Left cardiac atrium (tissue), 4 donors: ENCODE measurements around the gene CHKA. TPM values are rescaled to one million over a fixed set of nuclear protein-coding genes. Genes with fewer than 3 reads are reported as not detected.
A peak's percentile ranks its signal among the peaks of the same experiment; 100 is the strongest.

Source experiments
- ATAC-seq, 2 donors: fragments of 200-7000 bp; cut with Tn5 transposase; one replicate each; pipeline ENCODE4 v1.9.1; 2020; ENCODE audit warnings: mild to moderate bottlenecking in 2 of 2, moderate library complexity in 2 of 2
- DNase-seq: peaks from one replicate; pipeline ENCODE4 v3.0.0-alpha.2; 2020
- intact Hi-C, 2 donors: fragments of 100-400 bp; cut with DNase I; formaldehyde crosslinking; loops; one replicate each; pipeline versions ENCODE4 v1.14.1 to v1.15.1; 2022 to 2023
- total RNA-seq, 2 donors: library from RNA; stranded (reverse); fragmentation: NEBNext Ultra II Directional; extraction: Animal tissue kit (Norgen Biotek cat#: 25700); gene quantifications; one replicate each; pipeline ENCODE4 v1.2.1, GENCODE V29; 2021
- donor health status: DM: no; HTN: yes; CAD: no.
- donor health status: DM: no; HTN: yes; CAD: no; lungs with severe emphysema.
- donor health status: DM: yes; HTN: yes; CAD: no.
- donor health status: Dilated cardiomyopathy.

Gene CHKA
- total RNA-seq, 2 donors from 2014 or later = 7.8 to 11.8 TPM

DNA sequence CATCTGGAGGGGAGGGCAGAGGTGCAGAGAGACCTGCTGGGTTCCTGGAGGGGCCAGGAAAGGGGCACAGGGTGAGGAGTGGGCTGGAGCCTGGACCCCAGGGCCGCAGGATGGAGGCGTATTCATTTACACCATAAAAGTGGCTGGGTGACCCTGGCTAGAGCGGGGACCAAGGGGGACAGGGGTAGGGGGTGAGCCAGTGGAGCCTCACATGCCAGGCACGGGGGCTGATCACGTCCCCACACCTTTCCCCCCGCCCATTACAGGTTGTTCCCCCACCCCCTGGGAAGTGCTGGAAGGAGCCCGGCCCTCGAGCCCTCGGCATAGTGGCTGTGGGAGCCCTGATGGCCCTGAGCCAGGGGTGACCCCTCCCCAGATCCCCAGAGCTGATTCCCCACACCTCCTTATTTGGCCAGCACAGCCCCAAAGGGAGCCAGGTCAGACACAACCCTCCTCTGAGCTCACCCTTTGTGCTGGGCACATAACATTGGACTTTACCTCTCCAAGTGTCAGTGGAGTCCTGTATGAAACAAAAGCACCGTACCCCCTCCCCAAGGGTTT, 81.6 kb downstream of the CHKA start:
- DNase-seq = no peak
- no peak for ATAC-seq
- intact Hi-C loops = loop anchor here in 1 of 2 donors (10.0 kb wide), 2 partner anchors 85 to 165 kb away; partner anchors contain the start of gene CHKA

DNA sequence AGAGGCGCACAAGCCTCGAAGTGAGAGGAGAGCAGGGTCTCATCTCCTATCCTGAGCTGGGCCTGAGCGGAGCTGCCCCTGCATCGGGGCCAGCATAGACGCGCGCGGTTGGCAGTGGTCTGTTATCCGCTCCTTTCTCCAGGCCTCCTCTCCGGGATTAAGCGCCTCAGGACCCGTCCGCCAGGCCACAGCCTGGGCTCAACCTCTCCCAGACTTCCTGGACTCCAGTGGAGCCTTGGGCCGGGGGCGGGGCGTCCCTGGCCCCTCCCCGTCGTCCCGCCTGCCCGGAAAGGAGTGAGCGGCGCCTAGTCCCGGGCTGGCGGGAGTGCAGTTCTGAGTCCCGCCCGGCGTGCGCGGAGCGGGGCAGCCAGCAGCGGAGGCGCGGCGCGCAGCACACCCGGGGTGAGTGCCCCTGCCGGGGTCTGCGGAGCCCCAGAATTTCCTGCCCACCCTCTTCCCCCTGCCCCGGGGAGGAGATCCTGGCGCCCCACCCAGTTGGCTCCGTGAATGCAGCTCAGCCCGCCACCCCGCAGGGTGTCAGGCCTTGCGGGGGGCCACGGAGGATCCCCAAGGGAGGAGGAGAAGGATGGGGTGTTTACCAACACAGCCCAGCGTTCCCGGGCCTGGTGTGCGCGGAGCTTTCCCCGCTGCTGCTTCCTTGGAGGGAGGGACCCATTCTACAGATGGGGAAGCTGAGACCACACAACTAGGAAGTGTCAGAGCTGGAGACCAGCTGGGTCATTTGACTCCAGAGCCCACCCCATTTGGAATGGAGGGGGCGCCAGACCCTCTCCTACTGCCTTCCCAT, 82.3 kb downstream of the CHKA start, which contains the start of gene TCIRG1:
Gene TCIRG1 (plus strand): TSS at position 308 of the 808 bp plus-strand sequence. CDS start 2,247 bp downstream, outside the sequence.
- ATAC-seq (peak; percentile 87 to 88), DNase-seq (peak; percentile 91)
- intact Hi-C loops = loop anchor here in 1 of 2 donors (10.0 kb wide), 2 partner anchors 86 to 166 kb away; partner anchors contain the start of gene CHKA

GRCh38 chr11:68038226-68038717, 82.9 kb downstream of the CHKA start:
- DNase-seq = peak; percentile 29
- intact Hi-C loops = loop anchor here in 1 of 2 donors (10.0 kb wide), 2 partner anchors 87 to 167 kb away; partner anchors contain the start of gene CHKA
- peak in 1 of 2 donors; percentile 2 for ATAC-seq

GRCh38 chr11:68037411-68038225, 83.6 kb downstream of the CHKA start:
- intact Hi-C loops = loop anchor here in 1 of 2 donors (10.0 kb wide), 2 partner anchors 87 to 167 kb away; partner anchors contain the start of gene CHKA

GRCh38 chr11:68036717-68037239, 84.4 kb downstream of the CHKA start:
- intact Hi-C loops = loop anchor here in 1 of 2 donors (10.0 kb wide), 2 partner anchors 88 to 168 kb away; partner anchors contain the start of gene CHKA
- ATAC-seq (peak in 1 of 2 donors; percentile 14), DNase-seq (peak; percentile 70)

More at GRCh38 chr11:68037411-68038225, 83.6 kb downstream of the CHKA start:
- no peak for ATAC-seq
- DNase-seq = peak; percentile 28

DNA sequence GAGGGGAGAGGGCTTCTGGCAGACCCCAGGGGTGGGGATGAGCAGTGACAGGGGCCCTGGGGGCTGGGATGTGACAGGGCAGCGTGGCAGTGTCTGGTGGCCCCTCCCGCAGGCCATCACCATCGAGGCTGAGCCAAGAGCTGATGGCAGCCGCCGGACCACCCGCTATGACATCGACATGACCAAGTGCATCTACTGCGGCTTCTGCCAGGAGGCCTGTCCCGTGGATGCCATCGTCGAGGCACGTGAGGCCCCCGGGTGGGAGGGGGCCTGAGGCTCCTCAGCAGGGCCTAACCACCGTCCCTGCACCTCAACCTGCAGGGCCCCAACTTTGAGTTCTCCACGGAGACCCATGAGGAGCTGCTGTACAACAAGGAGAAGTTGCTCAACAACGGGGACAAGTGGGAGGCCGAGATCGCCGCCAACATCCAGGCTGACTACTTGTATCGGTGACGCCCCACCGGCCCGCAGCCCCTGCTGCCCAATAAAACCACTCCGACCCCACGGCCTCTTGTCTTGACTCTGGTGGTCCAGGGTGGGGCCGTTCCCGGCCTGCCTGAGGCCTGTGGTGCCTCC, 85.0 kb downstream of the CHKA start:
- intact Hi-C loops = loop anchor here in 1 of 2 donors (10.0 kb wide), 2 partner anchors 89 to 169 kb away; partner anchors contain the start of gene CHKA
- DNase-seq = no peak
- no peak for ATAC-seq

DNA sequence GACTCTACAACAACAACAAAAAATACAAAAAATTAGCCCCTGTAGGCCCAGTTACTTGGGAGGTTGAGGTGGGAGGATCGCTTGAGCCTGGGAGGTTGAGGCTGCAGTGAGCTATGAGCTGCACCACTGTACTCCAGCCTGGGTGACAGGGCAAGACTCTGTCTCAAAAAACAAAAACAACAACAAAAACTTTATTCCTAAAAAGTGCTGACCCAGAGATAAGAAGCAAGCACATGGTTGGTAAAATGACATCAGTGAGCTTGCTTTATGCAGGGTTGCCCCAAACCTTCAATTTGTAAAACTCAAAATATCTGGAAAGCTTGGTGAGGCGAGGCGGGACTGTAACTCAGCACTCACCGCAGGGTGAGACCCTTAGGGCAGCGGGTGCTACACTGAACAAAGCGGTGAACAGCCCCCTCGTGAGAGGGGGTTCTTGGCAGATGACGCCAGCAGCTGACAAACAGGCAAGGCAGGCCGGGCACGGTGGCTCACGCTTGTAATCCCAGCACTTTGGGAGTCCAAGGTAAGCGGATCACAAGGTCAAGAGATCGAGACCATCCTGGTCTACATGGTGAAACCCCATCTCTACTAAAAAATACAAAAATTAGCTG, 85.8 kb downstream of the CHKA start:
- intact Hi-C loops = loop anchor here in 1 of 2 donors (10.0 kb wide), 2 partner anchors 89 to 169 kb away; partner anchors contain the start of gene CHKA
- ATAC-seq (no peak), DNase-seq (no peak)

GRCh38 chr11:68033708-68034045, 87.5 kb downstream of the CHKA start:
- intact Hi-C loops = loop anchor here in 1 of 2 donors (10.0 kb wide), 2 partner anchors 91 to 171 kb away; partner anchors contain the start of gene CHKA
- peak; percentile 7 to 19 for ATAC-seq

DNA sequence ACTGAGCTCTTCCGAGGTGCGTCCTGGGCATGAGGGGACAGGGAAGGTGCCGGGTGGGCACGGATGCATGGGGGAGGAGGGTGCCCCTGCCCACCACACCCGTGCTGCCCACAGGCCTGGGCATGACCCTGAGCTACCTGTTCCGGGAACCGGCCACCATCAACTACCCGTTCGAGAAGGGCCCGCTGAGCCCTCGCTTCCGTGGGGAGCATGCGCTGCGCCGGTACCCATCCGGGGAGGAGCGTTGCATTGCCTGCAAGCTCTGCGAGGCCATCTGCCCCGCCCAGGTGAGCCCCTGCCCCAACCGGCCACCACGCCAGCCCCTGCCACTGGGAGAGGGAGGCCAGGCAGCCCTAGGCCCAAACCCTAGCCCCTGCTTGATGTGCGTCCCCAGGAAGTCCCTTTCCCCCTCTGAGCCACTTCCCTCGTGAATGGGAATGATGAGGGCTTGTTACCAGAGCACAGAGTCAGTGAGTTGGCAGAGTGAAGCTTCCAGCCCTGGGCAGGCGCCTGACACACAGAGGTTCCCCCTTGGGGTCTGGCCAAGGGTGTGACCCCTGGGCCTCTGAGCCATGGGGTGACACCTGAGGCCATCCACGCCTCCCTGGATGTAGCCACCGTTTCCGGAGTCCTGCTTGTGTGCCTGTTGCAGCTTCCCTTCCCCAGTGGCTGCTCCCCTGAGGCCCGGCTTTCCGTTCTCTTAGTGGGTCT, 88.0 kb downstream of the CHKA start:
- DNase-seq = no peak
- intact Hi-C loops = loop anchor here in 1 of 2 donors (10.0 kb wide), 2 partner anchors 92 to 172 kb away; partner anchors contain the start of gene CHKA
- no peak for ATAC-seq

More at GRCh38 chr11:68033708-68034045, 87.5 kb downstream of the CHKA start:
- peak; percentile 71 for DNase-seq

DNA sequence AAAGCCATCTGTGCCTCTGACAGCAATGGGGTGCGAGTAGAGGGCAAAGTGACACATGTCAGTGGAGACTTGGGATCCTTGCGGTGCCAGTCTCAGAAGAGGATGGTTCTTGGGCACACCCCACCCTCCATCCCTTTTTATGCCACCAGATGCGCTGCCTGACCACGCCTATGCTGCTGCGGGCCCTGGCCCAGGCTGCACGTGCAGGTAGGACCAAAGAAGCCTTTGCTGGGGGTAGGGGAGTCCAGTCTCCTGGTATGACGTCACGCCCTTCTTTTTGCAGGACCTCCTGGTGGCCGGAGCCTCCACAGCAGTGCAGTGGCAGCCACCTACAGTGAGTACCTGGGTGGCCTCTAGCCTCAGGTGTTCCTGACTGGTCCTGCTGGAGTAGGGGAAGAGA, 89.2 kb downstream of the CHKA start:
- intact Hi-C loops = loop anchor here in 1 of 2 donors (10.0 kb wide), 2 partner anchors 93 to 173 kb away; partner anchors contain the start of gene CHKA
- DNase-seq (no peak), ATAC-seq (no peak)

DNA sequence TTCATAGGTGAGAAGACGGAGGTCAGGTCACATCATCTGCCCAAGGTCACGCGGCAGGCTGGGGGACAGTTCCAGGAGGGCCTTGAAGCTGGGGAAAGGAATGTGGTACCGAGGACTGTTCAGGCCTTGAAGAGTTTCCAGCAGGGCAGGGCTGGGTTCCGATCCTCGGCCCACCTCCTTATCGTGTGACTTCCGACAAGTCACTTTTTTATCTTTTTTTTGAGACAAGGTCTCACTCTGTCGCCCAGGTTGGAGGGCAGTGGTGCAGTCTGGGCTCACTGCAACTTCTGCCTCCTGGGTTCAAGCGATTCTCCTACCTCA, 90.1 kb downstream of the CHKA start:
- ATAC-seq (peak; percentile 10 to 20), DNase-seq (no peak)
- intact Hi-C loops = loop anchor here in 1 of 2 donors (10.0 kb wide), 2 partner anchors 94 to 174 kb away; partner anchors contain the start of gene CHKA

- ATAC-seq = peak; percentile 94
- intact Hi-C loops = loop anchor here in 1 of 2 donors (10.0 kb wide), 2 partner anchors 94 to 174 kb away; partner anchors contain the start of gene CHKA
- peak; percentile 98 for DNase-seq
Measured at GRCh38 chr11:68030318-68031143, 90.7 kb downstream of the CHKA start, which contains the start of gene NDUFS8. TSS of gene NDUFS8 (plus strand) at chr11:68030681. CDS start at chr11:68032152, 1,471 bp downstream.

DNA sequence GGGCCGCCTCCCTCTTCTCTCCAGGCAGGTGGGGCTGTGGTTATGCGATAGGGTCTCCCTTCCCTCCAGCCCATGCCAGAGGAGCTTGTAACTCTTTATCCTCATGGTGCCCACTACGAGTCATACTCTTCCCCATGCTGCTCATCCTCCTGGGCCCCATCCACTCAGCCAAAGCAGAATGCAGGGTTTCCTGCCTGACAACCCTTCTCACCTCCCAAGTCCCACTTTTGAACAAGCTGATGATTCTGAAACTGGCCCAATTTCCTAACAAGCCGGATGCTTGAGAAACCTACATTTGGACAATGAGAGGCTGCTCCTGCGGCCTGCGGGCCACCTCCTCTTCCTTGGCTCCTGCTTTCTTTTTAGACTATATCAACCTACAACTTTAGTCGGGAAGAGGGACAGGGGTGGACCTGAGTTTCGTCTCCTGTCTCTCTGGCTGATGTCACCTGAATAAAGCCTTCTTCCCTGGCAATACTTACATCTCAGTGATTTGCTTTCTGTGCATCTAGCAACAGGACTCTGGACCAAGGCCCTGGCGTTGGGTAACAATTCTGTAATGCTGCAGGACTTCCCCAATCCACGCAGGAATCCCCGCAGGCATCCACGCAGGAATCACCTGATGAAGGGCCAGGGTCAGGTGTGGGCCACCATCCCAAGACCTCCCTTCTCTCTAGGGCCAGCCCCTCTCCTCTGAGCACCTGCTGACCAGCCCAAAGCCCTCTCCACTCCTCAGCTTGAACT, 92.2 kb downstream of the CHKA start:
- ATAC-seq (no peak), DNase-seq (no peak)
- intact Hi-C loops = no loop called here

- no peak for DNase-seq
- intact Hi-C loops = no loop called here
- ATAC-seq = no peak
Measured at GRCh38 chr11:68027667-68028066, 93.5 kb downstream of the CHKA start.

GRCh38 chr11:68026391-68027105, 94.6 kb downstream of the CHKA start:
- intact Hi-C loops = no loop called here
- no peak for ATAC-seq
- DNase-seq = no peak
